Right lobe of liver (tissue), 6 donors: Measurements from ENCODE around the gene WDR93. TPM values are rescaled to one million over a fixed set of nuclear protein-coding genes. Genes with fewer than 3 reads are reported as not detected.
A peak's percentile ranks its signal among the peaks of the same experiment; 100 is the strongest.

ENCODE experiments used
- ATAC-seq, 4 donors: fragments of 200-7000 bp; cut with Tn5 transposase; one replicate each; pipeline ENCODE4 v1.9.1; 2020; ENCODE audit warnings: mild to moderate bottlenecking in 4 of 4, moderate library complexity in 4 of 4
- DNase-seq, 3 donors: peaks; one replicate each; pipeline ENCODE4 v3.0.0-alpha.2; 2020
- H3K27ac ChIP-seq, 3 donors: fragments of 200-600 bp; one replicate each; pipeline ENCODE4 v1.8.0; 2022
- H3K27me3 ChIP-seq, 2 donors: fragments of 200-600 bp; one replicate each; pipeline ENCODE4 v1.8.0; 2022
- H3K36me3 ChIP-seq, 4 donors: fragments of 200-600 bp; sonication (generic) in 1 of 4; one replicate each; pipeline versions ENCODE4 v1.5.1 to v1.8.0; 2017 to 2022; ENCODE audit warnings: control low read depth in 1 of 4
- H3K4me1 ChIP-seq, 4 donors: fragments of 200-600 bp; sonication (generic) in 1 of 4; one replicate each; pipeline versions ENCODE4 v1.5.1 to v1.8.0; 2017 to 2022; ENCODE audit warnings: control low read depth in 1 of 4
- H3K4me3 ChIP-seq, 3 donors: fragments of 200-600 bp; one replicate each; pipeline ENCODE4 v1.8.0; 2022
- H3K9me3 ChIP-seq, 4 donors: fragments of 200-600 bp; sonication (generic) in 1 of 4; one replicate each; pipeline versions ENCODE4 v1.5.1 to v1.8.0; 2017 to 2022; ENCODE audit warnings: control low read depth in 1 of 4
- POLR2A ChIP-seq: fragments of 450-650 bp; IDR thresholded peaks from one replicate; pipeline ENCODE4 v1.6.1; 2017; ENCODE audit warnings: antibody characterized with exemption, mild to moderate bottlenecking
- WGBS: methylation state at CpG from one replicate; pipeline ENCODE4 v1.1.6; 2018; ENCODE audit warnings: low coverage, low lambda C conversion rate; ENCODE audit not compliant: insufficient coverage; ENCODE audit errors: missing lambda C conversion rate; 5-methylcytosine and 5-hydroxymethylcytosine counted together
- intact Hi-C, 2 donors: fragments of 100-400 bp; cut with DNase I; formaldehyde crosslinking; loops; one replicate each; pipeline versions ENCODE4 v1.11.2 to v1.14.1; 2022
- total RNA-seq, 6 experiments: library from RNA; depleted of rRNA in 2 of 6; stranded (reverse); fragments of >200 nt in 2 of 6; fragmentation: NEBNext Ultra II Directional in 3 of 6; extraction: Animal tissue kit (Norgen Biotek cat#: 25700) in 3 of 6; gene quantifications; one replicate each; pipeline versions ENCODE4 v1.1.0 to v1.2.4, GENCODE V29; 2016 to 2023
- TF ChIP-seq, protein P1 (sequence below), 4 donors: fragments of 200-600 bp in 3 of 4; fragments of 450-650 bp in 1 of 4; IDR thresholded peaks; one replicate each; pipeline versions ENCODE4 v1.5.1 to v1.8.0; 2016 to 2022; ENCODE audit warnings: antibody characterized with exemption in 4 of 4, mild to moderate bottlenecking in 2 of 4
- donor health status: DM: no; HTN: yes; CAD: no.
- donor health status: DM: no; HTN: no; CAD: no.
- donor health status: DM: no; HTN: no; CAD: no.
- donor health status: DM: no; HTN: yes; CAD: no.
- donor health status: DM: no; HTN: yes; CAD: no.

WDR93 gene
- total RNA-seq, 6 experiments from 2014 or later, result not detected

- Histone ChIP-seq H3K27ac (no peak overlapping the region), H3K9me3 (no peaks in the 10 kb centered on the region), H3K4me3 (no peak overlapping the region), H3K4me1 (peaks cover 0 to 21% (median 6%) of the 10 kb centered on the region in 4 donors), H3K36me3 (no peaks in the 10 kb centered on the region), H3K27me3 (no peaks in the 10 kb centered on the region)
- peak; percentile 31 to 68 (median 55) for ATAC-seq
- no CpG with 5 or more reads among the region's 7 CpGs for WGBS
- intact Hi-C loops, result loop anchor here in 1 of 2 donors (10.0 kb wide), 1 partner anchor 107 kb away; no protein-coding TSS in a partner anchor
- peak in 1 of 3 donors; percentile 82 for DNase-seq
- no peak for TF ChIP-seq POLR2A
Observed at GRCh38 chr15:89768071-89768500, 77.5 kb downstream of the WDR93 start.

DNA sequence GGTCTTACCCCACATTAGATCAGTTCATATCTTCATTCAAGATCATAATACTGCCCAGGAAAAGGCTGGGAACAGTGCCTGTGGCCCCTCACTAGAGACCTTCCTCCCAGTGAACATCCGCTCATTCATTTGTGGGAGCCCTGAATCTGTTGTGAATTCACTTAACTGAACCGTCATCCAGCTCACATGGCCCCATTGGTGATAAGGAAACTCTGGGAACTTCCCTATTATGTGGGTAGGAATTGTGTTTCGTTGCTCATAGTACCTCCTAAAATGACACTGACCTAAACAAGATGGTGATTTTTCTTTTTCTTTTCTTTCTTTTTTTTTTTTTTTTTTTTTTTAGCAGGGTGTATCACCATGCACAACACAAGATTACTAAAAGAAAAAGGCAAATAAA lies 78.8 kb downstream of the WDR93 start:
- no peaks in the 10 kb centered on the region for H3K9me3 ChIP-seq
- intact Hi-C loops, result loop anchor here in 1 of 2 donors (10.0 kb wide), 1 partner anchor 105 kb away; no protein-coding TSS in a partner anchor
- WGBS, result 78% methylated on average over 3 of the region's 3 CpGs
- DNase-seq (no peak), ATAC-seq (no peak)
- H3K4me3 ChIP-seq, result no peak overlapping the region
- H3K36me3 ChIP-seq, result no peaks in the 10 kb centered on the region
- H3K27ac ChIP-seq, result no peak overlapping the region
- H3K27me3 ChIP-seq, result no peaks in the 10 kb centered on the region
- TF ChIP-seq POLR2A, result no peak
- TF ChIP-seq, protein P1, sequence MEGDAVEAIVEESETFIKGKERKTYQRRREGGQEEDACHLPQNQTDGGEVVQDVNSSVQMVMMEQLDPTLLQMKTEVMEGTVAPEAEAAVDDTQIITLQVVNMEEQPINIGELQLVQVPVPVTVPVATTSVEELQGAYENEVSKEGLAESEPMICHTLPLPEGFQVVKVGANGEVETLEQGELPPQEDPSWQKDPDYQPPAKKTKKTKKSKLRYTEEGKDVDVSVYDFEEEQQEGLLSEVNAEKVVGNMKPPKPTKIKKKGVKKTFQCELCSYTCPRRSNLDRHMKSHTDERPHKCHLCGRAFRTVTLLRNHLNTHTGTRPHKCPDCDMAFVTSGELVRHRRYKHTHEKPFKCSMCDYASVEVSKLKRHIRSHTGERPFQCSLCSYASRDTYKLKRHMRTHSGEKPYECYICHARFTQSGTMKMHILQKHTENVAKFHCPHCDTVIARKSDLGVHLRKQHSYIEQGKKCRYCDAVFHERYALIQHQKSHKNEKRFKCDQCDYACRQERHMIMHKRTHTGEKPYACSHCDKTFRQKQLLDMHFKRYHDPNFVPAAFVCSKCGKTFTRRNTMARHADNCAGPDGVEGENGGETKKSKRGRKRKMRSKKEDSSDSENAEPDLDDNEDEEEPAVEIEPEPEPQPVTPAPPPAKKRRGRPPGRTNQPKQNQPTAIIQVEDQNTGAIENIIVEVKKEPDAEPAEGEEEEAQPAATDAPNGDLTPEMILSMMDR (IDR thresholded peaks at IDR 0.05), result no peak
- peaks cover 0 to 26% (median 9%) of the 10 kb centered on the region in 4 donors for H3K4me1 ChIP-seq

GRCh38 chr15:89770041-89770440 lies 79.4 kb downstream of the WDR93 start:
- TF ChIP-seq POLR2A, result no peak
- TF ChIP-seq, protein P1 (IDR thresholded peaks at IDR 0.05), result no peak
- Histone ChIP-seq H3K27ac (no peak overlapping the region), H3K4me3 (no peak overlapping the region), H3K27me3 (no peaks in the 10 kb centered on the region), H3K36me3 (no peaks in the 10 kb centered on the region), H3K4me1 (peaks cover 0 to 26% (median 9%) of the 10 kb centered on the region in 4 donors), H3K9me3 (no peaks in the 10 kb centered on the region)
- peak in 1 of 3 donors; percentile 26 for DNase-seq
- 57% methylated on average over 1 of the region's 3 CpGs for WGBS
- no peak for ATAC-seq
- intact Hi-C loops, result no loop called here

GRCh38 chr15:89772932-89773583 lies 82.4 kb downstream of the WDR93 start:
- ATAC-seq (peak in 3 of 4 donors; percentile 12 to 30 (median 13)), DNase-seq (no peak)
- H3K27me3 ChIP-seq, result no peaks in the 10 kb centered on the region
- no peaks in the 10 kb centered on the region for H3K36me3 ChIP-seq
- H3K9me3 ChIP-seq, result no peaks in the 10 kb centered on the region
- no peak overlapping the region for H3K27ac ChIP-seq
- no peak for TF ChIP-seq POLR2A
- TF ChIP-seq, protein P1 (IDR thresholded peaks at IDR 0.05), result peak in 1 of 4 donors; percentile 31
- 24% methylated on average over 3 of the region's 3 CpGs for WGBS
- intact Hi-C loops, result no loop called here
- no peak overlapping the region for H3K4me3 ChIP-seq
- H3K4me1 ChIP-seq, result peaks cover 0 to 20% (median 3%) of the 10 kb centered on the region in 4 donors

- intact Hi-C loops, result no loop called here
- 100% methylated on average over 5 of the region's 5 CpGs for WGBS
- no peak for DNase-seq
- no peaks in the 10 kb centered on the region for H3K27me3 ChIP-seq
- H3K27ac ChIP-seq, result no peak overlapping the region
- TF ChIP-seq POLR2A, result no peak
- TF ChIP-seq, protein P1 (IDR thresholded peaks at IDR 0.05), result no peak
- no peaks in the 10 kb centered on the region for H3K9me3 ChIP-seq
- no peak overlapping the region for H3K4me3 ChIP-seq
- ATAC-seq, result no peak
- no peaks in the 10 kb centered on the region for H3K36me3 ChIP-seq
- peaks cover 0 to 16% (median 3%) of the 10 kb centered on the region in 4 donors for H3K4me1 ChIP-seq
Observed at GRCh38 chr15:89774492-89774891, 83.9 kb downstream of the WDR93 start.
